H1 (cell line): ENCODE data around the gene CPO. TPM values are rescaled to one million over a fixed set of nuclear protein-coding genes. Genes with fewer than 3 reads are reported as not detected.

Experiments
- CTCF ChIA-PET: fragments of 300-600 bp; sonication (Branson Sonifier 250); formaldehyde crosslinking; loops from one replicate; lab custom pipeline; 2021; ENCODE audit not compliant: partially characterized antibody; lab: Charles Lee
- POLR2A ChIA-PET: fragments of 300-600 bp; sonication (Branson Sonifier 250); formaldehyde crosslinking; loops from one replicate; lab custom pipeline; 2021; ENCODE audit warnings: inconsistent platforms; ENCODE audit not compliant: partially characterized antibody; lab: Charles Lee
- DNase-seq, 2 experiments: peaks; one replicate each; pipeline versions ENCODE4 v3.0.0 to v3.0.0-alpha.2; 2010 to 2022; ENCODE audit warnings: low spot score in 2 of 2, low read depth in 1 of 2, mixed read lengths in 1 of 2
- FAIRE-seq: peaks from 2 replicates; lab custom pipeline; 2011; peaks lifted over from hg19 to GRCh38; lab: Jason Lieb, UNC
- H2AFZ ChIP-seq: 2 replicates; pipeline ENCODE4 v1.8.1; 2012; ENCODE audit warnings: low read length, inconsistent platforms
- H2AK5ac ChIP-seq: 2 replicates; pipeline ENCODE4 v1.6.1; 2013; ENCODE audit warnings: low read depth, low read length
- H2BK120ac ChIP-seq: replicated peaks from 2 replicates; pipeline ENCODE3; 2013; ENCODE audit warnings: low read depth, low read length, inconsistent platforms
- H2BK12ac ChIP-seq: 2 replicates; pipeline ENCODE4 v1.6.1; 2013; ENCODE audit warnings: low read depth, low read length
- H2BK15ac ChIP-seq: 2 replicates; pipeline ENCODE4 v1.6.1; 2013; ENCODE audit warnings: low read length
- H2BK20ac ChIP-seq: 2 replicates; pipeline ENCODE4 v1.6.1; 2013; ENCODE audit warnings: low read length
- H2BK5ac ChIP-seq: 2 replicates; pipeline ENCODE4 v1.6.1; 2013; ENCODE audit warnings: low read depth, low read length
- H3K14ac ChIP-seq: 2 replicates; pipeline ENCODE4 v1.6.1; 2013; ENCODE audit warnings: inconsistent platforms; ENCODE audit not compliant: insufficient read length
- H3K18ac ChIP-seq: 2 replicates; pipeline ENCODE4 v1.6.1; 2013; ENCODE audit warnings: low read length; ENCODE audit errors: extremely low read depth
- H3K23ac ChIP-seq: 2 replicates; pipeline ENCODE4 v1.6.1; 2013; ENCODE audit warnings: inconsistent platforms; ENCODE audit not compliant: insufficient read length
- H3K23me2 ChIP-seq: 2 replicates; pipeline ENCODE4 v1.6.1; 2013; ENCODE audit warnings: low read depth, low read length
- H3K27ac ChIP-seq: 2 replicates; pipeline ENCODE4 v1.6.1; 2011; ENCODE audit warnings: low read depth, low read length, inconsistent platforms
- H3K27me3 ChIP-seq, 4 experiments: replicated peaks in 1 of 4; 1 replicate in 1 of 4; 2 replicates in 3 of 4; pipeline versions ENCODE4 v1.6.1 to v1.8.1; 2011 to 2013; ENCODE audit warnings: low read length in 3 of 4, mild to moderate bottlenecking in 3 of 4, inconsistent platforms in 2 of 4, mixed read lengths in 2 of 4, moderate library complexity in 1 of 4; ENCODE audit not compliant: control insufficient read depth in 3 of 4, insufficient read depth in 3 of 4; ENCODE audit errors: extremely low read depth in 1 of 4
- H3K36me3 ChIP-seq, 4 experiments: 2 replicates each; pipeline versions ENCODE4 v1.6.1 to v1.8.1; 2011 to 2013; ENCODE audit warnings: mild to moderate bottlenecking in 4 of 4, low read length in 3 of 4, moderate library complexity in 2 of 4, control low read depth in 1 of 4, inconsistent platforms in 1 of 4; ENCODE audit not compliant: insufficient read depth in 4 of 4, control insufficient read depth in 2 of 4
- H3K4ac ChIP-seq: replicated peaks from 2 replicates; pipeline ENCODE3; 2013; ENCODE audit warnings: low read length, low read depth, mixed read lengths, inconsistent platforms; ENCODE audit not compliant: insufficient read length
- H3K4me1 ChIP-seq, 4 experiments: replicated peaks in 1 of 4; 1 replicate in 1 of 4; 2 replicates in 3 of 4; pipeline versions ENCODE4 v1.6.1 to v1.8.1; 2011 to 2013; ENCODE audit warnings: low read length in 3 of 4, inconsistent platforms in 2 of 4, mixed read lengths in 1 of 4; ENCODE audit not compliant: insufficient read depth in 4 of 4, control insufficient read depth in 3 of 4
- H3K4me2 ChIP-seq, 2 experiments: 2 replicates each; pipeline versions ENCODE4 v1.6.1 to v1.8.1; 2011 to 2013; ENCODE audit warnings: low read depth in 2 of 2, low read length in 2 of 2, control low read depth in 1 of 2, inconsistent platforms in 1 of 2, mild to moderate bottlenecking in 1 of 2; ENCODE audit not compliant: insufficient read depth in 1 of 2
- H3K4me3 ChIP-seq, 4 experiments: fragments of 200-600, 300-600 bp in 1 of 4; sonication (generic), shearing (Covaris generic), sonication (Bioruptor Twin) in 1 of 4; 2 replicates each; pipeline versions ENCODE4 v1.5.1 to v1.8.1; 2011 to 2016; ENCODE audit warnings: low read length in 4 of 4, low read depth in 3 of 4, control low read depth in 2 of 4, inconsistent platforms in 2 of 4, mild to moderate bottlenecking in 2 of 4, mixed read lengths in 1 of 4, moderate library complexity in 1 of 4; ENCODE audit not compliant: insufficient read depth in 2 of 4; ENCODE audit errors: extremely low read depth in 1 of 4
- H3K56ac ChIP-seq: replicated peaks from 2 replicates; pipeline ENCODE3; 2013; ENCODE audit warnings: low read depth, mild to moderate bottlenecking, mixed read lengths, low read length, inconsistent platforms; ENCODE audit not compliant: insufficient read length
- H3K79me1 ChIP-seq: 2 replicates; pipeline ENCODE4 v1.6.1; 2013; ENCODE audit warnings: low read depth, low read length, control low read depth
- H3K79me2 ChIP-seq, 2 experiments: 2 replicates each; pipeline versions ENCODE4 v1.6.1 to v1.8.1; 2012 to 2013; ENCODE audit warnings: low read length in 2 of 2, mild to moderate bottlenecking in 2 of 2, inconsistent platforms in 1 of 2; ENCODE audit not compliant: insufficient read depth in 2 of 2, control insufficient read depth in 1 of 2
- H3K9ac ChIP-seq, 4 experiments: replicated peaks in 1 of 4; 1 replicate in 1 of 4; 2 replicates in 3 of 4; pipeline versions ENCODE4 v1.6.1 to v1.8.1; 2011 to 2013; ENCODE audit warnings: low read depth in 3 of 4, low read length in 3 of 4, control low read depth in 2 of 4, mild to moderate bottlenecking in 2 of 4, moderate library complexity in 2 of 4, inconsistent platforms in 1 of 4; ENCODE audit errors: extremely low read depth in 1 of 4
- H3K9me3 ChIP-seq, 2 experiments: 2 replicates each; pipeline versions ENCODE4 v1.6.1 to v1.8.1; 2012 to 2013; ENCODE audit warnings: mild to moderate bottlenecking in 2 of 2, moderate library complexity in 2 of 2, control low read depth in 1 of 2, inconsistent platforms in 1 of 2, low read depth in 1 of 2, low read length in 1 of 2, mixed read lengths in 1 of 2; ENCODE audit not compliant: insufficient read depth in 2 of 2
- H4K20me1 ChIP-seq, 2 experiments: replicated peaks in 1 of 2; 2 replicates each; pipeline versions ENCODE3 to v1.8.1; 2011 to 2013; ENCODE audit warnings: inconsistent platforms in 2 of 2, low read length in 2 of 2, mild to moderate bottlenecking in 1 of 2; ENCODE audit not compliant: insufficient read depth in 2 of 2, control insufficient read depth in 1 of 2
- H4K5ac ChIP-seq: 2 replicates; pipeline ENCODE4 v1.6.1; 2013; ENCODE audit warnings: low read length, low read depth, mixed read lengths, inconsistent platforms; ENCODE audit not compliant: insufficient read length
- H4K8ac ChIP-seq: 2 replicates; pipeline ENCODE4 v1.8.0; 2013; ENCODE audit warnings: mild to moderate bottlenecking, moderate library complexity, low read length, inconsistent platforms; ENCODE audit not compliant: insufficient read depth; ENCODE audit errors: extremely low read depth
- H4K91ac ChIP-seq: replicated peaks from 2 replicates; pipeline ENCODE3; 2013; ENCODE audit warnings: low read length, mixed read lengths, inconsistent platforms; ENCODE audit not compliant: insufficient read length
- BACH1 ChIP-seq: IDR thresholded peaks from 2 replicates; pipeline ENCODE4 v1.6.1; 2012; ENCODE audit warnings: low read length, improper control_type of control experiment
- CBX8 ChIP-seq: fragments of 300-800, 300-1000 bp; sonication (generic); IDR thresholded peaks from 2 replicates; pipeline ENCODE4 v1.7.1; 2016; ENCODE audit warnings: low read depth, low read length, borderline replicate concordance
- GABPA ChIP-seq: IDR thresholded peaks from 2 replicates; pipeline ENCODE4 v1.6.1; 2011; ENCODE audit warnings: mild to moderate bottlenecking, low read length, moderate library complexity, borderline replicate concordance; ENCODE audit not compliant: insufficient read depth
- HDAC6 ChIP-seq: IDR thresholded peaks from one replicate; pipeline ENCODE4 v1.7.1; 2012; ENCODE audit warnings: low read depth, mild to moderate bottlenecking, inconsistent platforms, low read length, moderate library complexity
- KDM5A ChIP-seq: fragments of 200-600 bp; IDR thresholded peaks from 2 replicates; pipeline ENCODE4 v1.7.1; 2012; ENCODE audit warnings: mild to moderate bottlenecking, low read length, inconsistent platforms, mixed read lengths
- POLR2AphosphoS5 ChIP-seq: IDR thresholded peaks from 2 replicates; pipeline ENCODE4 v1.6.1; 2011; ENCODE audit warnings: low read depth, low read length
- RAD21 ChIP-seq, 2 experiments: IDR thresholded peaks in 1 of 2; conservative IDR thresholded peaks in 1 of 2; 2 replicates each; pipeline ENCODE4 v1.6.1; 2011; ENCODE audit warnings: low read depth in 2 of 2, low read length in 2 of 2, improper control_type of control experiment in 1 of 2, inconsistent platforms in 1 of 2, mild to moderate bottlenecking in 1 of 2, moderate library complexity in 1 of 2
- SAP30 ChIP-seq: fragments of 300-600 bp; sonication (generic); IDR thresholded peaks from 2 replicates; pipeline ENCODE4 v1.7.1; 2012; ENCODE audit warnings: low read length, moderate library complexity, mild to moderate bottlenecking, inconsistent platforms; ENCODE audit not compliant: insufficient read depth, insufficient replicate concordance
- SIRT6 ChIP-seq: IDR thresholded peaks from one replicate; pipeline ENCODE4 v1.7.1; 2012; ENCODE audit warnings: low read length, inconsistent platforms
- SRF ChIP-seq: IDR thresholded peaks from 2 replicates; pipeline ENCODE4 v1.6.1; 2011; ENCODE audit warnings: mild to moderate bottlenecking, low read depth, low read length, moderate library complexity
- TEAD4 ChIP-seq: IDR thresholded peaks from 2 replicates; pipeline ENCODE4 v1.6.1; 2012; ENCODE audit warnings: low read depth, low read length, inconsistent platforms, mixed read lengths
- WGBS, 2 experiments: shearing (Covaris generic) in 1 of 2; methylation state at CpG; one replicate each; pipeline versions ENCODE4 v1.1.6 to v1.1.7; 2013 to 2015; ENCODE audit warnings: low lambda C conversion rate in 2 of 2, mixed read lengths in 2 of 2, inconsistent platforms in 1 of 2, low coverage in 1 of 2, missing lambda C conversion rate in 1 of 2; ENCODE audit not compliant: insufficient replicate concordance in 2 of 2, insufficient coverage in 1 of 2, insufficient read length in 1 of 2; ENCODE audit errors: extremely low coverage in 1 of 2, missing lambda C conversion rate in 1 of 2; 5-methylcytosine and 5-hydroxymethylcytosine counted together
- polyA plus RNA-seq, 7 experiments: library from polyadenylated mRNA; depleted of rRNA in 3 of 7; stranded (reverse) in 5 of 7; unstranded in 2 of 7; fragments of >200 nt in 5 of 7; fragments of 200-250 nt in 2 of 7; gene quantifications; 1 replicate in 5 of 7; 2 replicates in 1 of 7; 4 replicates in 1 of 7; pipeline versions ENCODE4 v1.2.1 to v1.2.3, GENCODE V29; 2011 to 2013; ENCODE audit warnings: missing spikeins in 2 of 7, mixed read lengths in 2 of 7
- total RNA-seq: library from RNA; stranded (reverse); fragmentation: NEBNext Ultra II Directional; extraction: Animal tissue kit (Norgen Biotek cat#: 25700); gene quantifications from 2 replicates; pipeline ENCODE4 v1.2.1, GENCODE V29; 2021

CPO gene
- total and polyA plus RNA-seq, 2 of the 8 experiments (the other 6 are each of a cell fraction or from before 2014, with no cell fraction given), result 1.3 TPM

- Histone ChIP-seq H3K9me3 (no peaks in the 10 kb centered on the region), H3K79me1 (no peaks in the 10 kb centered on the region), H3K14ac (no peak overlapping the region), H3K36me3 (no peaks in the 10 kb centered on the region), H3K23ac (no peak overlapping the region), H2AFZ (no peak overlapping the region), H3K4me1 (peaks cover 0 to 13% (median 12%) of the 10 kb centered on the region in 4 experiments; a peak in 5 of 7 replicates), H4K8ac (no peak overlapping the region), H3K4me3 (no peak overlapping the region), H3K4ac (no peak overlapping the region), H3K56ac (no peak overlapping the region), H3K79me2 (no peaks in the 10 kb centered on the region), H2AK5ac (peak overlapping the region; percentile 41; the same call in 1 of the 2 replicates), H4K5ac (no peak overlapping the region), H2BK12ac (0 out of 2 replicates have a peak overlapping the region, but pooled peaks have one; percentile 31), H4K20me1 (no peaks in the 10 kb centered on the region), H3K27ac (no peak overlapping the region), H4K91ac (no peak overlapping the region), H3K4me2 (no peak overlapping the region), H2BK20ac (peak overlapping the region; percentile 62), H2BK120ac (no peak overlapping the region), H3K23me2 (no peaks in the 10 kb centered on the region), H2BK15ac (no peak overlapping the region), H3K27me3 (no peaks in the 10 kb centered on the region), H3K18ac (no peak overlapping the region), H2BK5ac (no peak overlapping the region), H3K9ac (no peak overlapping the region)
- CTCF ChIA-PET, result interaction anchor here (0.6 to 7.1 kb wide), 23 partner anchors 7 to 522 kb away, joined by 3 to 56 read pairs (median 5); no protein-coding TSS in a partner anchor
- WGBS, 2 experiments, result 86% methylated on average over 12 of the region's 12 CpGs; no CpG with 5 or more reads in 1 of the 2 experiments
- FAIRE-seq (no peak), DNase-seq (no peak)
- POLR2A ChIA-PET, result no interaction called here
- no peak for TF ChIP-seq BACH1
- TF ChIP-seq SRF, result no peak
- no peak for TF ChIP-seq SIRT6
- no peak for TF ChIP-seq SAP30
- no peak for TF ChIP-seq POLR2AphosphoS5
- TF ChIP-seq GABPA, result no peak
- no peak for TF ChIP-seq TEAD4
- no peak for TF ChIP-seq RAD21 (IDR thresholded peaks at IDR 0.05 in 1 of 2, conservative IDR thresholded peaks at IDR 0.05 in 1 of 2; ENCODE audit: low read depth in 2 of 2, low read length in 2 of 2)
- no peak for TF ChIP-seq KDM5A
- no peak for TF ChIP-seq HDAC6
- no peak for TF ChIP-seq CBX8
- TF ChIP-seq, all 59 proteins: peak for 0
These were observed 41.9 kb downstream of the CPO start for GRCh38 chr2:206981086-206981674.
